Lung microvascular endothelial cell (primary cell): ENCODE results near the gene MRTFA. TPM values are rescaled to one million over a fixed set of nuclear protein-coding genes. Genes with fewer than 3 reads are reported as not detected.

Experiments used
- total RNA-seq: library from RNA; depleted of rRNA; stranded (reverse); fragments of >200 nt; gene quantifications from 2 replicates; pipeline ENCODE4 v1.2.1, GENCODE V29; 2014

The MRTFA gene
- total RNA-seq, 1 donor from 2014 or later: 14.5 TPM

Other genes starting within 250 kb of the MRTFA start
- 0.22 TPM in 1 of 2 replicates, not detected in the other for gene MCHR1, start 42.8 kb upstream of the MRTFA start, total RNA-seq
- 12.0 and 17.7 TPM in 2 replicates for gene SLC25A17, start 182.6 kb upstream of the MRTFA start, total RNA-seq
- 158 and 180 TPM in 2 replicates for gene ST13, start 219.9 kb upstream of the MRTFA start, total RNA-seq
- 4.2 and 5.0 TPM in 2 replicates for gene XPNPEP3, start 220.4 kb upstream of the MRTFA start, total RNA-seq
- gene DNAJB7, start 225.4 kb upstream of the MRTFA start, total RNA-seq: not detected in 2 replicates